Measurements from ENCODE around the gene RHBDL1. TPM values are rescaled to one million over a fixed set of nuclear protein-coding genes. Genes with fewer than 3 reads are reported as not detected.
"Not testable (repeated sequence)": the region's sequence is repeated elsewhere in the genome, so short reads cannot be mapped to it uniquely, and the experiment has no call there.

RHBDL1 gene
- total RNA-seq, 1 experiment from 2014 or later: 1.5 TPM

DNA sequence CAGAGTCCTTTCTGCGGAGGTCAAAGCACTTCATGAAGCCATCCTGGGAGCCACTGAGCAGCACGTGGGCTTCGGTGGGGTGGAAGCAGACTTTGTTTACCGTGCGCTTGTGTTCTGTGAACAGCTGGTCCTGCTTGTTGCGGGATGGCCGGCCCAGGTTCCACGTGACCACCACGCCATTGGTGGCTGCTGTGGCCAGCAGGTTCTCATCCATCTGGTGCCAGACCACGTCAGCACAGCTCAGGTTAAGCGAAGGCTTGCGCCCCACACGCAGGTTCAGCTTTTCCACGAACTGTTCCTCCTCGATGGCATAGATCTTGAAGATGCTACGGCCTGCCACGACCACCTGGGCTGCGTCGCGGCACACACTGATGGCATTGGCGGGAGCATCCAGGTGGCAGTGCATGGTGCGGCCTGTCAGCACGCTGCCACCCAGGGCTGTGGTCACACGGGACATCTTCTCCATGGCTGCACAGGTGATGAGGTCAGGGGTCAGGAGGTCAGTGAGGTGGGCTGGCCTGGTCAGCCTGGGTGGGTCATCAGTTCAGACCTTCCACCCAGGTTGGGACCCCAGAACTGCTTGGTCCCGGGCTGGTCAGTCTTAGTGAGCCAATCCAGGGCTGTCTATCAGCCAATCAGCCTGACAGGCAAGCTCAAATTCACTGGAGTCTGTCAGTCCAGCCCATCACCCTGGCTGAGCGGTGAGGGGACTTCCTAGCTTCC lies 13.9 kb downstream of the RHBDL1 start:
- BruUV-seq (replicated peaks): no TSS peak
- Histone ChIP-seq H3K4me1 (ENCODE audit: insufficient read depth, low read length, poor library complexity, severe bottlenecking) (peaks cover 12% of the 10 kb centered on the region), H3K27me3 (replicated peaks; ENCODE audit: insufficient read depth, low read depth, low read length, poor library complexity) (peaks cover 19% of the 10 kb centered on the region), H3K4me3 (ENCODE audit: low read depth, low read length, poor library complexity, severe bottlenecking) (peak overlapping the region; percentile 89), H3K36me3 (ENCODE audit: insufficient read depth, low read length, poor library complexity, severe bottlenecking) (peaks cover 4% of the 10 kb centered on the region), H3K9me3 (ENCODE audit: low read depth, low read length, poor library complexity, severe bottlenecking) (no peaks in the 10 kb centered on the region), H3K27ac (ENCODE audit: low read depth, low read length, poor library complexity, severe bottlenecking) (peak overlapping the region; percentile 82)
- CTCF ChIA-PET: no interaction called here
- DNase-seq (ENCODE audit: low spot score): no peak
- TF ChIP-seq EZH2 (IDR thresholded peaks at IDR 0.05; ENCODE audit: borderline replicate concordance, low read depth, low read length, poor library complexity, severe bottlenecking): no peak
- TF ChIP-seq, protein P1, sequence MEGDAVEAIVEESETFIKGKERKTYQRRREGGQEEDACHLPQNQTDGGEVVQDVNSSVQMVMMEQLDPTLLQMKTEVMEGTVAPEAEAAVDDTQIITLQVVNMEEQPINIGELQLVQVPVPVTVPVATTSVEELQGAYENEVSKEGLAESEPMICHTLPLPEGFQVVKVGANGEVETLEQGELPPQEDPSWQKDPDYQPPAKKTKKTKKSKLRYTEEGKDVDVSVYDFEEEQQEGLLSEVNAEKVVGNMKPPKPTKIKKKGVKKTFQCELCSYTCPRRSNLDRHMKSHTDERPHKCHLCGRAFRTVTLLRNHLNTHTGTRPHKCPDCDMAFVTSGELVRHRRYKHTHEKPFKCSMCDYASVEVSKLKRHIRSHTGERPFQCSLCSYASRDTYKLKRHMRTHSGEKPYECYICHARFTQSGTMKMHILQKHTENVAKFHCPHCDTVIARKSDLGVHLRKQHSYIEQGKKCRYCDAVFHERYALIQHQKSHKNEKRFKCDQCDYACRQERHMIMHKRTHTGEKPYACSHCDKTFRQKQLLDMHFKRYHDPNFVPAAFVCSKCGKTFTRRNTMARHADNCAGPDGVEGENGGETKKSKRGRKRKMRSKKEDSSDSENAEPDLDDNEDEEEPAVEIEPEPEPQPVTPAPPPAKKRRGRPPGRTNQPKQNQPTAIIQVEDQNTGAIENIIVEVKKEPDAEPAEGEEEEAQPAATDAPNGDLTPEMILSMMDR (conservative IDR thresholded peaks at IDR 0.05; ENCODE audit: low read depth, low read length): no peak
- POLR2A ChIA-PET (ENCODE audit: low non-redundant PET): no interaction called here
- intact Hi-C loops (cut with micrococcal nuclease; ENCODE audit: unreplicated experiment): loop anchor here (5.0 kb wide), 1 partner anchor 297 kb away; no protein-coding TSS in a partner anchor

DNA sequence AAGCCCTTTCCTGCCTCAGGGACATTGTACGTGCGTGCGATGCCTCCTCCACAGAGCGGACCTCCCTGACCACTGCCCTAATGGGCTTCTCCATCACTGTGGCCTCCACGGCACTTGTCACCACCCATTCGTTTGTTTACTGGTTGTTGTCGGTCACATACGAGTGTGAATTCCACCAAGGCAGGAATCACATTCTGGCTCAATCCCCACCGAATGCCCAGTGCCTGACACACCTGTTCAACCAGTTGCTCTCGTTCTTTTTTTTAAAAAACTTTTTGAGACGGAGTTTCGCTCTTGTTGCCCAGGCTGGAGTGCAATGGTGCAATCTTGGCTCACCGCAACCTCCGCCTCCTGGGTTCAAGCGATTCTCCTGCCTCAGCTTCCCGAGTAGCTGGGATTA lies 15.8 kb downstream of the RHBDL1 start:
- H3K4me1 ChIP-seq (ENCODE audit: insufficient read depth, low read length, poor library complexity, severe bottlenecking): peaks cover 22% of the 10 kb centered on the region
- DNase-seq (ENCODE audit: low spot score); CTCF ChIA-PET; H3K9me3 ChIP-seq (ENCODE audit: low read depth, low read length, poor library complexity, severe bottlenecking); POLR2A ChIA-PET (ENCODE audit: low non-redundant PET); H3K27ac ChIP-seq (ENCODE audit: low read depth, low read length, poor library complexity, severe bottlenecking); H3K36me3 ChIP-seq (ENCODE audit: insufficient read depth, low read length, poor library complexity, severe bottlenecking); BruUV-seq (replicated peaks); H3K4me3 ChIP-seq (ENCODE audit: low read depth, low read length, poor library complexity, severe bottlenecking); intact Hi-C loops (cut with micrococcal nuclease; ENCODE audit: unreplicated experiment): not testable (repeated sequence)
- H3K27me3 ChIP-seq (replicated peaks; ENCODE audit: insufficient read depth, low read depth, low read length, poor library complexity): peaks cover 34% of the 10 kb centered on the region

DNA sequence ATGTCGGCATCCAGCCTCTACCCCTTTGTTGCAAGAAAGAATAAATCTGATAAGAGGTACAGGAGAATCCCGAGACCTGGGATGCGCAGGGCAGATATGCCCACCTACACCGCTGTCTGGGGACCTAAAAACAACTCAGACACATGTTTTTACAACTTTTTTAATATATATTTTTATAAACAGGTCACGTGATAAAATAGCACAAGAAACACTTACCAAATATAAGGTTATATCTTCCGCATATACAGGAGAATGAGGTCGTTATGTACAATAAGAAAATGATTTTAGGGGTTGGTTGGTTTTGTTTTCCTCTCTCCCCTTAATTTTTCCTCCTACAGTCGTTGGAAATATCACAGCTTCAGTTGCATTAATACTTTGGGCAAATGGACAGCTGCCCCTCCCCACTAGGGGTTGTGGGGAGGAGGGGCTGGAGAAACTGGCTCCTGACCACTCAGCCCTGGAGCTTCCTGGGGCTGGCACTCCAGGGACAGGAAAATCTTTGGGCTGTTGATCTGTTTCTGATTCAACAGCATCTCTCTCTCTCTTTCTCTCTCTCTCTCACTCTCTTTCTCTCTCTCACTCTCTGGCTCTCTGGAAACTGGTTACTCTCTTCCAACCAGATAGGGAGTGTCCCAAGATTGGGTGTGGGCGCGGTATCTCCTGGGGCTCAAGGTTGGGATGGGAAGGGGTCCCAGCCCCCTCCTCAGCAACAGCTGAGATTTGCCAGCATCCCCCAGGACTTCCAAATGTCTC lies 17.1 kb downstream of the RHBDL1 start:
- H3K9me3 ChIP-seq (ENCODE audit: low read depth, low read length, poor library complexity, severe bottlenecking): no peaks in the 10 kb centered on the region
- TF ChIP-seq EZH2 (IDR thresholded peaks at IDR 0.05; ENCODE audit: borderline replicate concordance, low read depth, low read length, poor library complexity, severe bottlenecking): no peak
- TF ChIP-seq, protein P1 (conservative IDR thresholded peaks at IDR 0.05; ENCODE audit: low read depth, low read length): no peak
- H3K27ac ChIP-seq (ENCODE audit: low read depth, low read length, poor library complexity, severe bottlenecking): no peak overlapping the region
- no peaks in the 10 kb centered on the region for H3K36me3 ChIP-seq (ENCODE audit: insufficient read depth, low read length, poor library complexity, severe bottlenecking)
- DNase-seq (ENCODE audit: low spot score): no peak
- H3K4me3 ChIP-seq (ENCODE audit: low read depth, low read length, poor library complexity, severe bottlenecking): no peak overlapping the region
- CTCF ChIA-PET: no interaction called here
- H3K27me3 ChIP-seq (replicated peaks; ENCODE audit: insufficient read depth, low read depth, low read length, poor library complexity): peaks cover 36% of the 10 kb centered on the region
- intact Hi-C loops (cut with micrococcal nuclease; ENCODE audit: unreplicated experiment): no loop called here
- peaks cover 22% of the 10 kb centered on the region for H3K4me1 ChIP-seq (ENCODE audit: insufficient read depth, low read length, poor library complexity, severe bottlenecking)
- no TSS peak for BruUV-seq (replicated peaks)
- POLR2A ChIA-PET (ENCODE audit: low non-redundant PET): no interaction called here
